ENCODE measurements around the gene WDFY3. TPM values are rescaled to one million over a fixed set of nuclear protein-coding genes. Genes with fewer than 3 reads are reported as not detected.

WDFY3 gene
- total and polyA plus RNA-seq, 8 donors: 3.2 to 163 (median 28.4) TPM

- TF ChIP-seq POLR2AphosphoS5 (IDR thresholded peaks at IDR 0.05): no peak
- no peak for TF ChIP-seq POLR2A (IDR thresholded peaks at IDR 0.05)
- no peak for TF ChIP-seq CTCF (IDR thresholded peaks at IDR 0.05)
- no peak for TF ChIP-seq EP300 (IDR thresholded peaks at IDR 0.05)
- no peak for DNase-seq
- Histone ChIP-seq H3K27me3 (no peaks in the 10 kb centered on the region), H3K9me3 (no peaks in the 10 kb centered on the region), H3K4me3 (no peak overlapping the region), H3K27ac (no peak overlapping the region), H3K36me3 (peaks cover 11 to 69% (median 57%) of the 10 kb centered on the region in 4 donors), H3K4me1 (peaks cover 0 to 6% (median 0%) of the 10 kb centered on the region in 4 donors)
- intact Hi-C loops (cut with DNase I; ENCODE audit: low total_unique reads): no loop called here
Measured at GRCh38 chr4:84800256-84800655, 166.2 kb downstream of the WDFY3 start.

GRCh38 chr4:84799318-84799717, 167.2 kb downstream of the WDFY3 start:
- DNase-seq: no peak
- no peaks in the 10 kb centered on the region for H3K27me3 ChIP-seq
- no peak for TF ChIP-seq EP300 (IDR thresholded peaks at IDR 0.05)
- TF ChIP-seq POLR2AphosphoS5 (IDR thresholded peaks at IDR 0.05): no peak
- no peak for TF ChIP-seq CTCF (IDR thresholded peaks at IDR 0.05)
- TF ChIP-seq POLR2A (IDR thresholded peaks at IDR 0.05): no peak
- H3K9me3 ChIP-seq: no peaks in the 10 kb centered on the region
- no peak overlapping the region for H3K27ac ChIP-seq
- H3K4me3 ChIP-seq: no peak overlapping the region
- peaks cover 0 to 5% (median 0%) of the 10 kb centered on the region in 4 donors for H3K4me1 ChIP-seq
- H3K36me3 ChIP-seq: peaks cover 11 to 77% (median 65%) of the 10 kb centered on the region in 4 donors
- WGBS, 5 donors: 79 to 88% (median 85%) methylated on average over 3 of the region's 3 CpGs
- intact Hi-C loops (cut with DNase I; ENCODE audit: low total_unique reads): no loop called here

DNA sequence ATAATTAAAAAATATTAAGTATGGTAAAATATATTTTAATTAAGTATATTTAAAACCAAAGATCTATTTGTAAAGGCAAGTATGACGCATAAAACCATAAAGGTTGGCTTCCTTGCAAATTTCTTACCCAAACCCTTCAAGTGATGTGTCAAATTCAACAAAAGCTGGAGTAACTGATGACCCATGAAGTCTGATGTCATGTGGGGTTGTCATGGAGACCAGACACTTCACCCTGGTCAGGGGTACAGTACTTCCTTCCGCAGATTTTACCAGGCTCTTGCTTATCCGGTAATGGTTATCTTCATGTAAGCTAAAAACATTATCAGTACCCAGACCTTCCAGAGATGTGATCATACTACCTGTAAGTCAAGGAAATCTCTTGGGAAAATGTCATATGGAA, 170.1 kb downstream of the WDFY3 start:
- Histone ChIP-seq H3K27ac (no peak overlapping the region), H3K36me3 (peaks cover 7 to 70% (median 51%) of the 10 kb centered on the region in 4 donors), H3K27me3 (no peaks in the 10 kb centered on the region), H3K9me3 (no peaks in the 10 kb centered on the region), H3K4me1 (no peaks in the 10 kb centered on the region), H3K4me3 (no peak overlapping the region)
- TF ChIP-seq EP300 (IDR thresholded peaks at IDR 0.05) (no peak), POLR2AphosphoS5 (IDR thresholded peaks at IDR 0.05) (no peak), POLR2A (IDR thresholded peaks at IDR 0.05) (no peak), CTCF (IDR thresholded peaks at IDR 0.05) (no peak)
- WGBS, 5 donors: 78 to 91% (median 90%) methylated on average over 3 of the region's 3 CpGs
- intact Hi-C loops (cut with DNase I; ENCODE audit: low total_unique reads): no loop called here
- DNase-seq: peak in 1 of 2 donors; percentile 12

DNA sequence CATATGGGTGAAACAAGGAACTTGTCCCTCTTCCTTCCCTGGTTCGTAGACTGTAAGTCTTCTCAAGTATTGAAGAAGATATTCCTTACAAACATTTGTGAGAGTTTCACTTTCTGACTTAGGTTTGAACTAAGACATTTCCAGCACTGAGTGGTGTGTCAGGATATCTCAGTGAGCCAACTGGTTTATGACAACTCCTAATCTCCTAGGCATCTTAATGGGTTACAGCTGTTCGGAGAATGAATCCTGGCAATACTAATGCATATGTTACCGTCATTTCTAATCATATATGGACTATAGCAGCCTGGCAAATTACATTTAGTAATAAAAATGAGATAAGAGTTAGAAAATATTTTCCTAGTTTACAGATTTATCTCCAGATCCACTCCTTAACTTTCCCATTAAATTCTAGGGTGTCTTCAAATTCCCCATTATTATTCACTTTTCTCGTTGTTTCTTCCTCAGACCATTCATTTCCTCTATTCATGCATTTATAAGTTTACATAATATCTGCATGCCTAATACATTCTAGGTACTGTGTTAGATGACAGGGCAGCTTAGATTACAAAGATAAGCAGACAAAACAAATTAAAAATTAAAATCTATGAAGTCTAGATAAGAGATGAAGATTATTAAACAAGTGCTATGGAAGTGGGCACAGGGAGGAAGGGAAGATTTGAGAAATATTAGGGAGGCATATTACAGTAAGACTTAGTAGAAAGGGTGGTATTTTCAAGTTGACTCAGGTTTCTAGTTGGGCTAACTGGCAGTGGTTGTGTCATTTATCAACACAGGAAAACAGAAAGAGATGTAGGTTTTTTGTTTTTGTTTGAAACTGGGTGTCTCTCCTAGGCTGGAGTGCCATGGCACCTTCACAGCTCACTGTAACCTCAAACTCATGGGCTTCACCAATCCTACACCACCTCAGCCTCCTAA, 173.9 kb downstream of the WDFY3 start:
- Histone ChIP-seq H3K27me3 (no peaks in the 10 kb centered on the region), H3K4me1 (no peaks in the 10 kb centered on the region), H3K4me3 (no peak overlapping the region), H3K36me3 (peaks cover 2 to 77% (median 55%) of the 10 kb centered on the region in 4 donors), H3K27ac (no peak overlapping the region), H3K9me3 (no peaks in the 10 kb centered on the region)
- no peak for DNase-seq
- intact Hi-C loops (cut with DNase I; ENCODE audit: low total_unique reads): no loop called here
- TF ChIP-seq POLR2AphosphoS5 (IDR thresholded peaks at IDR 0.05): no peak
- no peak for TF ChIP-seq EP300 (IDR thresholded peaks at IDR 0.05)
- TF ChIP-seq POLR2A (IDR thresholded peaks at IDR 0.05): no peak
- TF ChIP-seq CTCF (IDR thresholded peaks at IDR 0.05): no peak
- WGBS, 5 donors: 76 to 90% (median 82%) methylated on average over 4 of the region's 4 CpGs

Measured in stomach (tissue), 9 donors.